H1 (cell line): ENCODE data around the gene DENND5B. TPM values are rescaled to one million over a fixed set of nuclear protein-coding genes. Genes with fewer than 3 reads are reported as not detected.
A peak's percentile ranks its signal among the peaks of the same experiment; 100 is the strongest.

Experiments used
- CTCF ChIA-PET: fragments of 300-600 bp; sonication (Branson Sonifier 250); formaldehyde crosslinking; loops from one replicate; lab custom pipeline; 2021; ENCODE audit not compliant: partially characterized antibody; lab: Charles Lee
- POLR2A ChIA-PET: fragments of 300-600 bp; sonication (Branson Sonifier 250); formaldehyde crosslinking; loops from one replicate; lab custom pipeline; 2021; ENCODE audit warnings: inconsistent platforms; ENCODE audit not compliant: partially characterized antibody; lab: Charles Lee
- DNase-seq, 2 experiments: peaks; one replicate each; pipeline versions ENCODE4 v3.0.0 to v3.0.0-alpha.2; 2010 to 2022; ENCODE audit warnings: low spot score in 2 of 2, low read depth in 1 of 2, mixed read lengths in 1 of 2
- FAIRE-seq: peaks from 2 replicates; lab custom pipeline; 2011; peaks lifted over from hg19 to GRCh38; lab: Jason Lieb, UNC
- H2AFZ ChIP-seq: 2 replicates; pipeline ENCODE4 v1.8.1; 2012; ENCODE audit warnings: low read length, inconsistent platforms
- H2AK5ac ChIP-seq: 2 replicates; pipeline ENCODE4 v1.6.1; 2013; ENCODE audit warnings: low read depth, low read length
- H2BK120ac ChIP-seq: replicated peaks from 2 replicates; pipeline ENCODE3; 2013; ENCODE audit warnings: low read depth, low read length, inconsistent platforms
- H2BK12ac ChIP-seq: 2 replicates; pipeline ENCODE4 v1.6.1; 2013; ENCODE audit warnings: low read depth, low read length
- H2BK15ac ChIP-seq: 2 replicates; pipeline ENCODE4 v1.6.1; 2013; ENCODE audit warnings: low read length
- H2BK20ac ChIP-seq: 2 replicates; pipeline ENCODE4 v1.6.1; 2013; ENCODE audit warnings: low read length
- H2BK5ac ChIP-seq: 2 replicates; pipeline ENCODE4 v1.6.1; 2013; ENCODE audit warnings: low read depth, low read length
- H3K14ac ChIP-seq: 2 replicates; pipeline ENCODE4 v1.6.1; 2013; ENCODE audit warnings: inconsistent platforms; ENCODE audit not compliant: insufficient read length
- H3K18ac ChIP-seq: 2 replicates; pipeline ENCODE4 v1.6.1; 2013; ENCODE audit warnings: low read length; ENCODE audit errors: extremely low read depth
- H3K23ac ChIP-seq: 2 replicates; pipeline ENCODE4 v1.6.1; 2013; ENCODE audit warnings: inconsistent platforms; ENCODE audit not compliant: insufficient read length
- H3K23me2 ChIP-seq: 2 replicates; pipeline ENCODE4 v1.6.1; 2013; ENCODE audit warnings: low read depth, low read length
- H3K27ac ChIP-seq: 2 replicates; pipeline ENCODE4 v1.6.1; 2011; ENCODE audit warnings: low read depth, low read length, inconsistent platforms
- H3K27me3 ChIP-seq, 4 experiments: replicated peaks in 1 of 4; 1 replicate in 1 of 4; 2 replicates in 3 of 4; pipeline versions ENCODE4 v1.6.1 to v1.8.1; 2011 to 2013; ENCODE audit warnings: low read length in 3 of 4, mild to moderate bottlenecking in 3 of 4, inconsistent platforms in 2 of 4, mixed read lengths in 2 of 4, moderate library complexity in 1 of 4; ENCODE audit not compliant: control insufficient read depth in 3 of 4, insufficient read depth in 3 of 4; ENCODE audit errors: extremely low read depth in 1 of 4
- H3K36me3 ChIP-seq, 4 experiments: 2 replicates each; pipeline versions ENCODE4 v1.6.1 to v1.8.1; 2011 to 2013; ENCODE audit warnings: mild to moderate bottlenecking in 4 of 4, low read length in 3 of 4, moderate library complexity in 2 of 4, control low read depth in 1 of 4, inconsistent platforms in 1 of 4; ENCODE audit not compliant: insufficient read depth in 4 of 4, control insufficient read depth in 2 of 4
- H3K4ac ChIP-seq: replicated peaks from 2 replicates; pipeline ENCODE3; 2013; ENCODE audit warnings: low read length, low read depth, mixed read lengths, inconsistent platforms; ENCODE audit not compliant: insufficient read length
- H3K4me1 ChIP-seq, 4 experiments: replicated peaks in 1 of 4; 1 replicate in 1 of 4; 2 replicates in 3 of 4; pipeline versions ENCODE4 v1.6.1 to v1.8.1; 2011 to 2013; ENCODE audit warnings: low read length in 3 of 4, inconsistent platforms in 2 of 4, mixed read lengths in 1 of 4; ENCODE audit not compliant: insufficient read depth in 4 of 4, control insufficient read depth in 3 of 4
- H3K4me2 ChIP-seq, 2 experiments: 2 replicates each; pipeline versions ENCODE4 v1.6.1 to v1.8.1; 2011 to 2013; ENCODE audit warnings: low read depth in 2 of 2, low read length in 2 of 2, control low read depth in 1 of 2, inconsistent platforms in 1 of 2, mild to moderate bottlenecking in 1 of 2; ENCODE audit not compliant: insufficient read depth in 1 of 2
- H3K4me3 ChIP-seq, 4 experiments: fragments of 200-600, 300-600 bp in 1 of 4; sonication (generic), shearing (Covaris generic), sonication (Bioruptor Twin) in 1 of 4; 2 replicates each; pipeline versions ENCODE4 v1.5.1 to v1.8.1; 2011 to 2016; ENCODE audit warnings: low read length in 4 of 4, low read depth in 3 of 4, control low read depth in 2 of 4, inconsistent platforms in 2 of 4, mild to moderate bottlenecking in 2 of 4, mixed read lengths in 1 of 4, moderate library complexity in 1 of 4; ENCODE audit not compliant: insufficient read depth in 2 of 4; ENCODE audit errors: extremely low read depth in 1 of 4
- H3K56ac ChIP-seq: replicated peaks from 2 replicates; pipeline ENCODE3; 2013; ENCODE audit warnings: low read depth, mild to moderate bottlenecking, mixed read lengths, low read length, inconsistent platforms; ENCODE audit not compliant: insufficient read length
- H3K79me1 ChIP-seq: 2 replicates; pipeline ENCODE4 v1.6.1; 2013; ENCODE audit warnings: low read depth, low read length, control low read depth
- H3K79me2 ChIP-seq, 2 experiments: 2 replicates each; pipeline versions ENCODE4 v1.6.1 to v1.8.1; 2012 to 2013; ENCODE audit warnings: low read length in 2 of 2, mild to moderate bottlenecking in 2 of 2, inconsistent platforms in 1 of 2; ENCODE audit not compliant: insufficient read depth in 2 of 2, control insufficient read depth in 1 of 2
- H3K9ac ChIP-seq, 4 experiments: replicated peaks in 1 of 4; 1 replicate in 1 of 4; 2 replicates in 3 of 4; pipeline versions ENCODE4 v1.6.1 to v1.8.1; 2011 to 2013; ENCODE audit warnings: low read depth in 3 of 4, low read length in 3 of 4, control low read depth in 2 of 4, mild to moderate bottlenecking in 2 of 4, moderate library complexity in 2 of 4, inconsistent platforms in 1 of 4; ENCODE audit errors: extremely low read depth in 1 of 4
- H3K9me3 ChIP-seq, 2 experiments: 2 replicates each; pipeline versions ENCODE4 v1.6.1 to v1.8.1; 2012 to 2013; ENCODE audit warnings: mild to moderate bottlenecking in 2 of 2, moderate library complexity in 2 of 2, control low read depth in 1 of 2, inconsistent platforms in 1 of 2, low read depth in 1 of 2, low read length in 1 of 2, mixed read lengths in 1 of 2; ENCODE audit not compliant: insufficient read depth in 2 of 2
- H4K20me1 ChIP-seq, 2 experiments: replicated peaks in 1 of 2; 2 replicates each; pipeline versions ENCODE3 to v1.8.1; 2011 to 2013; ENCODE audit warnings: inconsistent platforms in 2 of 2, low read length in 2 of 2, mild to moderate bottlenecking in 1 of 2; ENCODE audit not compliant: insufficient read depth in 2 of 2, control insufficient read depth in 1 of 2
- H4K5ac ChIP-seq: 2 replicates; pipeline ENCODE4 v1.6.1; 2013; ENCODE audit warnings: low read length, low read depth, mixed read lengths, inconsistent platforms; ENCODE audit not compliant: insufficient read length
- H4K8ac ChIP-seq: 2 replicates; pipeline ENCODE4 v1.8.0; 2013; ENCODE audit warnings: mild to moderate bottlenecking, moderate library complexity, low read length, inconsistent platforms; ENCODE audit not compliant: insufficient read depth; ENCODE audit errors: extremely low read depth
- H4K91ac ChIP-seq: replicated peaks from 2 replicates; pipeline ENCODE3; 2013; ENCODE audit warnings: low read length, mixed read lengths, inconsistent platforms; ENCODE audit not compliant: insufficient read length
- BCL11A ChIP-seq, 2 experiments: IDR thresholded peaks; one replicate each; pipeline ENCODE4 v1.6.1; 2011; ENCODE audit warnings: low read depth in 2 of 2, low read length in 2 of 2, mild to moderate bottlenecking in 2 of 2
- CHD2 ChIP-seq: IDR thresholded peaks from 2 replicates; pipeline ENCODE4 v1.6.1; 2012; ENCODE audit warnings: low read length, improper control_type of control experiment
- CTBP2 ChIP-seq: IDR thresholded peaks from 2 replicates; pipeline ENCODE4 v1.7.0; 2011; ENCODE audit warnings: borderline replicate concordance, mild to moderate bottlenecking, moderate library complexity, mixed read lengths, low read length; ENCODE audit not compliant: insufficient read depth, insufficient read length
- EZH2 ChIP-seq: fragments of 200-600 bp; sonication (generic); IDR thresholded peaks from 2 replicates; pipeline ENCODE4 v1.7.1; 2012; ENCODE audit warnings: low read depth, mild to moderate bottlenecking, moderate library complexity, low read length, inconsistent platforms; ENCODE audit not compliant: severe bottlenecking
- KDM4A ChIP-seq: IDR thresholded peaks from one replicate; pipeline ENCODE4 v1.7.1; 2012; ENCODE audit warnings: low read depth, mild to moderate bottlenecking, moderate library complexity, low read length, inconsistent platforms; ENCODE audit not compliant: severe bottlenecking
- NRF1 ChIP-seq: IDR thresholded peaks from 2 replicates; pipeline ENCODE4 v1.6.1; 2011; ENCODE audit warnings: mild to moderate bottlenecking, low read depth, low read length, improper control_type of control experiment
- POU5F1 ChIP-seq: IDR thresholded peaks from 2 replicates; pipeline ENCODE4 v1.6.1; 2011; ENCODE audit warnings: low read depth, mild to moderate bottlenecking, low read length, moderate library complexity
- SUZ12 ChIP-seq: fragments of 200-600 bp; sonication (generic); IDR thresholded peaks from 2 replicates; pipeline ENCODE4 v1.6.1; 2012; ENCODE audit warnings: mild to moderate bottlenecking, inconsistent platforms, low read length, moderate library complexity, mixed read lengths
- TAF1 ChIP-seq: IDR thresholded peaks from 2 replicates; pipeline ENCODE4 v1.6.1; 2011; ENCODE audit warnings: mild to moderate bottlenecking, low read depth, low read length
- TBP ChIP-seq: IDR thresholded peaks from 2 replicates; pipeline ENCODE4 v1.6.1; 2011; ENCODE audit warnings: low read depth, low read length, improper control_type of control experiment
- TCF12 ChIP-seq: IDR thresholded peaks from 2 replicates; pipeline ENCODE4 v1.6.1; 2011; ENCODE audit warnings: low read depth, mild to moderate bottlenecking, low read length
- ZNF274 ChIP-seq: IDR thresholded peaks from 2 replicates; pipeline ENCODE4 v1.7.0; 2012; ENCODE audit warnings: low read length, borderline replicate concordance; ENCODE audit errors: extremely low read depth
- WGBS, 2 experiments: shearing (Covaris generic) in 1 of 2; methylation state at CpG; one replicate each; pipeline versions ENCODE4 v1.1.6 to v1.1.7; 2013 to 2015; ENCODE audit warnings: low lambda C conversion rate in 2 of 2, mixed read lengths in 2 of 2, inconsistent platforms in 1 of 2, low coverage in 1 of 2, missing lambda C conversion rate in 1 of 2; ENCODE audit not compliant: insufficient replicate concordance in 2 of 2, insufficient coverage in 1 of 2, insufficient read length in 1 of 2; ENCODE audit errors: extremely low coverage in 1 of 2, missing lambda C conversion rate in 1 of 2; 5-methylcytosine and 5-hydroxymethylcytosine counted together
- polyA plus RNA-seq, 7 experiments: library from polyadenylated mRNA; depleted of rRNA in 3 of 7; stranded (reverse) in 5 of 7; unstranded in 2 of 7; fragments of >200 nt in 5 of 7; fragments of 200-250 nt in 2 of 7; gene quantifications; 1 replicate in 5 of 7; 2 replicates in 1 of 7; 4 replicates in 1 of 7; pipeline versions ENCODE4 v1.2.1 to v1.2.3, GENCODE V29; 2011 to 2013; ENCODE audit warnings: missing spikeins in 2 of 7, mixed read lengths in 2 of 7
- total RNA-seq: library from RNA; stranded (reverse); fragmentation: NEBNext Ultra II Directional; extraction: Animal tissue kit (Norgen Biotek cat#: 25700); gene quantifications from 2 replicates; pipeline ENCODE4 v1.2.1, GENCODE V29; 2021
- TF ChIP-seq, protein P1 (sequence below): IDR thresholded peaks from 2 replicates; pipeline ENCODE4 v1.6.1; 2011; ENCODE audit warnings: low read length, improper control_type of control experiment

The DENND5B gene
- total and polyA plus RNA-seq, 2 of the 8 experiments (the other 6 are each of a cell fraction or from before 2014, with no cell fraction given), result 13.4 to 20.2 TPM

- Histone ChIP-seq H3K27me3 (no peaks in the 10 kb centered on the region), H3K4me1 (peaks cover 0 to 19% (median 7%) of the 10 kb centered on the region in 4 experiments; a peak in 4 of 7 replicates), H4K20me1 (no peaks in the 10 kb centered on the region), H2BK12ac (no peak overlapping the region), H3K79me1 (no peaks in the 10 kb centered on the region), H4K91ac (no peak overlapping the region), H3K14ac (no peak overlapping the region), H3K56ac (no peak overlapping the region), H2BK120ac (no peak overlapping the region), H3K4me2 (no peak overlapping the region), H2BK20ac (0 out of 2 replicates have a peak overlapping the region, but pooled peaks have one; percentile 34), H3K18ac (no peak overlapping the region), H3K23ac (no peak overlapping the region), H4K8ac (no peak overlapping the region), H3K4me3 (no peak overlapping the region), H3K4ac (no peak overlapping the region), H2BK15ac (no peak overlapping the region), H3K79me2 (no peaks in the 10 kb centered on the region), H3K27ac (no peak overlapping the region), H3K36me3 (no peaks in the 10 kb centered on the region), H3K9me3 (no peaks in the 10 kb centered on the region), H4K5ac (no peak overlapping the region), H3K9ac (no peak overlapping the region), H2AK5ac (no peak overlapping the region), H2BK5ac (no peak overlapping the region), H2AFZ (no peak overlapping the region), H3K23me2 (no peaks in the 10 kb centered on the region)
- WGBS, 2 experiments, result 93 to 100% methylated on average over 2 to 8 of the region's 8 CpGs
- POLR2A ChIA-PET, result interaction anchor here (1.4 to 3.9 kb wide), 3 partner anchors 17 to 26 kb away, joined by 3 to 22 read pairs (median 4); partner anchors contain the start of gene SINHCAF
- DNase-seq, result no peak
- CTCF ChIA-PET, result interaction anchor here (0.7 to 1.3 kb wide), 3 partner anchors 12 to 443 kb away, joined by 3 read pairs; no protein-coding TSS in a partner anchor
- no peak for FAIRE-seq
- TF ChIP-seq BCL11A (IDR thresholded peaks at IDR 0.05; ENCODE audit: low read depth in 2 of 2, low read length in 2 of 2) (no peak), CTBP2 (no peak), SUZ12 (no peak), EZH2 (no peak), POU5F1 (no peak), TBP (no peak), ZNF274 (no peak), KDM4A (no peak), TAF1 (no peak), NRF1 (no peak), CHD2 (no peak), TCF12 (no peak)
- TF ChIP-seq, protein P1, sequence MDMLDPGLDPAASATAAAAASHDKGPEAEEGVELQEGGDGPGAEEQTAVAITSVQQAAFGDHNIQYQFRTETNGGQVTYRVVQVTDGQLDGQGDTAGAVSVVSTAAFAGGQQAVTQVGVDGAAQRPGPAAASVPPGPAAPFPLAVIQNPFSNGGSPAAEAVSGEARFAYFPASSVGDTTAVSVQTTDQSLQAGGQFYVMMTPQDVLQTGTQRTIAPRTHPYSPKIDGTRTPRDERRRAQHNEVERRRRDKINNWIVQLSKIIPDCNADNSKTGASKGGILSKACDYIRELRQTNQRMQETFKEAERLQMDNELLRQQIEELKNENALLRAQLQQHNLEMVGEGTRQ, result no peak
Measured at GRCh38 chr12:31343139-31343538, 247.8 kb downstream of the DENND5B start.
